IMR-90 (cell line): Measurements from ENCODE around the gene MAP3K19. TPM values are rescaled to one million over a fixed set of nuclear protein-coding genes. Genes with fewer than 3 reads are reported as not detected.

Experiments used
- ATAC-seq: fragments of 200-7000 bp; cut with Tn5 transposase; 2 replicates; pipeline ENCODE4 v1.9.1; 2020; ENCODE audit warnings: low read depth, mild to moderate bottlenecking, moderate library complexity
- BruUV-seq: library from RNA; stranded (reverse); fragments of 400-500 nt; replicated peaks from 2 replicates; lab custom pipeline; 2021; lab: Mats Ljungman, UMichigan
- CTCF ChIA-PET: fragments of 300-600 bp; formaldehyde crosslinking; extraction: SDS; loops from one replicate; lab custom pipeline; 2021; ENCODE audit warnings: antibody characterized with exemption; lab: Yijun Ruan, JAX
- POLR2A ChIA-PET: fragments of 300-600 bp; sonication (Branson Sonifier 250); formaldehyde crosslinking; loops from one replicate; lab custom pipeline; 2022; ENCODE audit warnings: antibody characterized with exemption; ENCODE audit not compliant: unreplicated experiment; lab: Charles Lee
- DNase-seq: peaks from one replicate; pipeline ENCODE4 v3.0.0; 2013
- H2AFZ ChIP-seq: replicated peaks from 2 replicates; pipeline ENCODE3; 2013; ENCODE audit warnings: low read length, mild to moderate bottlenecking; ENCODE audit not compliant: poor library complexity
- H2AK5ac ChIP-seq: 2 replicates; pipeline ENCODE4 v1.6.1; 2013; ENCODE audit warnings: low read depth, low read length, inconsistent platforms
- H2AK9ac ChIP-seq: replicated peaks from 2 replicates; pipeline ENCODE3; 2013; ENCODE audit warnings: mild to moderate bottlenecking, low read depth, low read length, moderate library complexity; ENCODE audit not compliant: poor library complexity
- H2BK120ac ChIP-seq: 2 replicates; pipeline ENCODE4 v1.6.1; 2013; ENCODE audit warnings: low read depth, low read length, inconsistent platforms
- H2BK15ac ChIP-seq: 3 replicates; pipeline ENCODE4 v1.6.1; 2013; ENCODE audit warnings: low read depth, low read length, inconsistent platforms
- H2BK20ac ChIP-seq: 2 replicates; pipeline ENCODE4 v1.6.1; 2013; ENCODE audit warnings: low read depth, mild to moderate bottlenecking, inconsistent platforms, low read length, moderate library complexity
- H2BK5ac ChIP-seq: 2 replicates; pipeline ENCODE4 v1.6.1; 2013; ENCODE audit warnings: mild to moderate bottlenecking, low read depth, low read length, inconsistent platforms; ENCODE audit not compliant: poor library complexity, severe bottlenecking
- H3K14ac ChIP-seq: replicated peaks from 2 replicates; pipeline ENCODE4 v1.6.1; 2013; ENCODE audit warnings: low read depth, low read length, inconsistent platforms
- H3K18ac ChIP-seq: 2 replicates; pipeline ENCODE4 v1.6.1; 2013; ENCODE audit warnings: low read depth, low read length, control low read depth
- H3K23ac ChIP-seq: 2 replicates; pipeline ENCODE4 v1.6.1; 2013; ENCODE audit warnings: low read depth, low read length, inconsistent platforms
- H3K27ac ChIP-seq: 2 replicates; pipeline ENCODE4 v1.5.1; 2013; ENCODE audit warnings: mild to moderate bottlenecking, control low read depth, low read length; ENCODE audit not compliant: insufficient read depth
- H3K27me3 ChIP-seq: 2 replicates; pipeline ENCODE4 v1.6.1; 2013; ENCODE audit warnings: low read length; ENCODE audit not compliant: control insufficient read depth, insufficient read depth
- H3K36me3 ChIP-seq: 2 replicates; pipeline ENCODE4 v1.6.1; 2013; ENCODE audit warnings: low read length, mixed read lengths; ENCODE audit not compliant: control insufficient read depth, insufficient read depth
- H3K4ac ChIP-seq: 2 replicates; pipeline ENCODE4 v1.6.1; 2013; ENCODE audit warnings: low read depth, low read length, inconsistent platforms
- H3K4me1 ChIP-seq: 2 replicates; pipeline ENCODE4 v1.6.1; 2013; ENCODE audit warnings: low read length, mixed read lengths; ENCODE audit not compliant: control insufficient read depth, insufficient read depth
- H3K4me2 ChIP-seq: 2 replicates; pipeline ENCODE4 v1.6.1; 2013; ENCODE audit warnings: low read depth, mild to moderate bottlenecking, control low read depth, low read length, moderate library complexity
- H3K4me3 ChIP-seq: 2 replicates; pipeline ENCODE4 v1.5.1; 2013; ENCODE audit warnings: low read depth, mild to moderate bottlenecking, control low read depth, low read length, moderate library complexity; ENCODE audit not compliant: insufficient read depth
- H3K56ac ChIP-seq: 2 replicates; pipeline ENCODE4 v1.6.1; 2013; ENCODE audit warnings: low read length, inconsistent platforms; ENCODE audit not compliant: insufficient read depth; ENCODE audit errors: extremely low read depth
- H3K79me1 ChIP-seq, 2 experiments: 2 replicates each; pipeline ENCODE4 v1.6.1; 2013; ENCODE audit warnings: low read length in 2 of 2, inconsistent platforms in 1 of 2, low read depth in 1 of 2
- H3K9ac ChIP-seq: 2 replicates; pipeline ENCODE4 v1.6.1; 2013; ENCODE audit warnings: low read depth, low read length, control low read depth
- H3K9me1 ChIP-seq: 2 replicates; pipeline ENCODE4 v1.6.1; 2013; ENCODE audit warnings: low read length, inconsistent platforms; ENCODE audit not compliant: insufficient read depth
- H3K9me3 ChIP-seq: 2 replicates; pipeline ENCODE4 v1.6.1; 2013; ENCODE audit warnings: low read length; ENCODE audit not compliant: control insufficient read depth, insufficient read depth
- H4K20me1 ChIP-seq: 2 replicates; pipeline ENCODE4 v1.6.1; 2013; ENCODE audit warnings: low read length, inconsistent platforms; ENCODE audit not compliant: insufficient read depth
- H4K5ac ChIP-seq: 2 replicates; pipeline ENCODE4 v1.6.1; 2013; ENCODE audit warnings: mild to moderate bottlenecking, low read depth, low read length, control low read depth
- H4K8ac ChIP-seq, 2 experiments: 2 replicates each; pipeline ENCODE4 v1.6.1; 2013; ENCODE audit warnings: low read depth in 2 of 2, low read length in 2 of 2, control low read depth in 1 of 2, inconsistent platforms in 1 of 2
- H4K91ac ChIP-seq: 2 replicates; pipeline ENCODE4 v1.6.1; 2013; ENCODE audit warnings: low read depth, low read length, inconsistent platforms; ENCODE audit not compliant: insufficient read depth
- MAFK ChIP-seq: IDR thresholded peaks from 2 replicates; pipeline ENCODE4 v1.6.1; 2012; ENCODE audit warnings: low read depth, low read length, improper control_type of control experiment
- RCOR1 ChIP-seq: IDR thresholded peaks from 2 replicates; pipeline ENCODE4 v1.6.1; 2012; ENCODE audit warnings: mild to moderate bottlenecking, low read length, improper control_type of control experiment; ENCODE audit not compliant: insufficient replicate concordance
- USF2 ChIP-seq: fragments of 150-350 bp; IDR thresholded peaks from 2 replicates; pipeline ENCODE4 v1.6.1; 2017; ENCODE audit warnings: mild to moderate bottlenecking, antibody characterized with exemption, low read length, low read depth
- WGBS, 2 experiments: methylation state at CpG; one replicate each; pipeline versions ENCODE4 v1.1.5 to v1.1.7; 2013; ENCODE audit warnings: missing lambda C conversion rate in 2 of 2; ENCODE audit not compliant: insufficient read length in 1 of 2; ENCODE audit errors: extremely low coverage in 2 of 2; 5-methylcytosine and 5-hydroxymethylcytosine counted together
- dilution Hi-C: fragments of 300-500 bp; cut with HindIII; formaldehyde crosslinking; loops from one replicate; pipeline ENCODE4 v1.14.3; 2018; ENCODE audit warnings: low sequenced_read_pairs; ENCODE audit not compliant: unreplicated experiment
- in situ Hi-C: fragments of 300-500 bp; cut with MboI; formaldehyde crosslinking; loops from 3 replicates; pipeline ENCODE4 v1.14.3; 2019; ENCODE audit warnings: low sequenced_read_pairs, inconsistent platforms, mixed read lengths
- intact Hi-C: fragments of 100-400 bp; cut with micrococcal nuclease; formaldehyde crosslinking; loops from 2 replicates; pipeline ENCODE4 v1.10.0; 2022
- polyA plus RNA-seq, 3 experiments: library from polyadenylated mRNA; depleted of rRNA; stranded (reverse); fragments of >200 nt; gene quantifications; 2 replicates each; pipeline ENCODE4 v1.2.3, GENCODE V29; 2012; ENCODE audit warnings: low replicate concordance in 1 of 3
- total RNA-seq: library from RNA; depleted of rRNA; stranded (reverse); fragments of >200 nt; gene quantifications from 2 replicates; pipeline ENCODE4 v1.2.3, GENCODE V29; 2012

Gene MAP3K19
- total and polyA plus RNA-seq, 2 of the 4 experiments (the other 2 are of a cell fraction): not detected

GRCh38 chr2:134919341-134920210 is 127.7 kb downstream of the MAP3K19 start:
- Histone ChIP-seq H3K14ac (peak overlapping the region; percentile 96), H3K4me3 (peak overlapping the region; percentile 89), H4K20me1 (peaks cover 43% of the 10 kb centered on the region), H2BK15ac (no peak overlapping the region), H2AFZ (peak overlapping the region; percentile 98), H3K79me1 (peaks cover 5 to 18% of the 10 kb centered on the region in 2 experiments; a peak in 2 of 4 replicates), H4K8ac (peak overlapping the region; percentile 82 to 86; a peak in 3 of 4 replicates), H3K27me3 (no peaks in the 10 kb centered on the region), H2BK20ac (no peak overlapping the region; the same call in 1 of the 2 replicates), H3K18ac (peak overlapping the region; percentile 58), H3K9ac (peak overlapping the region; percentile 98), H3K4ac (peak overlapping the region; percentile 94), H3K36me3 (0 out of 2 replicates have a peak, but pooled peaks cover 3% of the 10 kb centered on the region), H3K4me2 (peak overlapping the region; percentile 91), H3K4me1 (peaks cover 2% of the 10 kb centered on the region; the same call in 1 of the 2 replicates), H3K23ac (peak overlapping the region; percentile 100), H2BK120ac (peak overlapping the region; percentile 81; the same call in 1 of the 2 replicates), H4K91ac (peak overlapping the region; percentile 95; the same call in 1 of the 2 replicates), H2AK9ac (peak overlapping the region; percentile 97), H3K27ac (peak overlapping the region; percentile 98), H3K9me1 (no peaks in the 10 kb centered on the region; the same call in 1 of the 2 replicates), H3K9me3 (no peaks in the 10 kb centered on the region), H2AK5ac (peak overlapping the region; percentile 80), H4K5ac (peak overlapping the region; percentile 94), H2BK5ac (peak overlapping the region; percentile 93), H3K56ac (peak overlapping the region; percentile 97)
- DNase-seq (peak; percentile 12), ATAC-seq (no peak)
- POLR2A ChIA-PET: interaction anchor here (0.7 kb wide), 1 partner anchor 379 kb away, joined by 3 read pairs; no protein-coding TSS in a partner anchor
- TF ChIP-seq MAFK (no peak), RCOR1 (no peak), USF2 (peak; percentile 46; the same call in 1 of the 2 replicates)
- in situ Hi-C loops (loop anchor here (10.0 to 25.0 kb wide), 2 partner anchors 805 to 1032 kb away; no protein-coding TSS in a partner anchor), dilution Hi-C loops (no loop called here), intact Hi-C loops (no loop called here)
- CTCF ChIA-PET: interaction anchor here (0.6 kb wide), 1 partner anchor 16 kb away, joined by 3 read pairs; no protein-coding TSS in a partner anchor
- WGBS, 2 experiments: 0% methylated on average over 7 of the region's 30 CpGs; no CpG with 5 or more reads in 1 of the 2 experiments
- no TSS peak for BruUV-seq
